ENCODE results near the gene TRPC4AP.

The TRPC4AP gene

GRCh38 chr20:35007413-35007812, 85.2 kb downstream of the TRPC4AP start:
- TF ChIP-seq FOXP2 (optimal IDR thresholded peaks at IDR 0.05; ENCODE audit: borderline replicate concordance, extremely low read depth, extremely low read length, insufficient read depth) (no peak), SIN3A (IDR thresholded peaks at IDR 0.05; ENCODE audit: borderline replicate concordance, insufficient read depth, low read length) (no peak), POLR2AphosphoS5 (IDR thresholded peaks at IDR 0.05; ENCODE audit: low read depth, low read length) (no peak), TAF1 (IDR thresholded peaks at IDR 0.05; ENCODE audit: borderline replicate concordance, insufficient read depth, low read length) (no peak), REST (IDR thresholded peaks at IDR 0.05; ENCODE audit: insufficient read depth in 1 of 2, low read depth in 2 of 2, low read length in 2 of 2) (no peak)

- TF ChIP-seq SIN3A (IDR thresholded peaks at IDR 0.05; ENCODE audit: borderline replicate concordance, insufficient read depth, low read length) (no peak), POLR2AphosphoS5 (IDR thresholded peaks at IDR 0.05; ENCODE audit: low read depth, low read length) (no peak), FOXP2 (optimal IDR thresholded peaks at IDR 0.05; ENCODE audit: borderline replicate concordance, extremely low read depth, extremely low read length, insufficient read depth) (no peak), TAF1 (IDR thresholded peaks at IDR 0.05; ENCODE audit: borderline replicate concordance, insufficient read depth, low read length) (no peak), REST (IDR thresholded peaks at IDR 0.05; ENCODE audit: insufficient read depth in 1 of 2, low read depth in 2 of 2, low read length in 2 of 2) (no peak)
These were observed 86.1 kb downstream of the TRPC4AP start for GRCh38 chr20:35006531-35006971.

GRCh38 chr20:35006009-35006408, 86.6 kb downstream of the TRPC4AP start:
- no peak for TF ChIP-seq POLR2AphosphoS5 (IDR thresholded peaks at IDR 0.05; ENCODE audit: low read depth, low read length)
- no peak for TF ChIP-seq SIN3A (IDR thresholded peaks at IDR 0.05; ENCODE audit: borderline replicate concordance, insufficient read depth, low read length)
- no peak for TF ChIP-seq FOXP2 (optimal IDR thresholded peaks at IDR 0.05; ENCODE audit: borderline replicate concordance, extremely low read depth, extremely low read length, insufficient read depth)
- TF ChIP-seq TAF1 (IDR thresholded peaks at IDR 0.05; ENCODE audit: borderline replicate concordance, insufficient read depth, low read length): no peak
- TF ChIP-seq REST (IDR thresholded peaks at IDR 0.05; ENCODE audit: insufficient read depth in 1 of 2, low read depth in 2 of 2, low read length in 2 of 2): no peak

- TF ChIP-seq TAF1 (IDR thresholded peaks at IDR 0.05; ENCODE audit: borderline replicate concordance, insufficient read depth, low read length) (no peak), REST (IDR thresholded peaks at IDR 0.05; ENCODE audit: insufficient read depth in 1 of 2, low read depth in 2 of 2, low read length in 2 of 2) (no peak), POLR2AphosphoS5 (IDR thresholded peaks at IDR 0.05; ENCODE audit: low read depth, low read length) (no peak), FOXP2 (optimal IDR thresholded peaks at IDR 0.05; ENCODE audit: borderline replicate concordance, extremely low read depth, extremely low read length, insufficient read depth) (no peak), SIN3A (IDR thresholded peaks at IDR 0.05; ENCODE audit: borderline replicate concordance, insufficient read depth, low read length) (no peak)
These were observed 87.1 kb downstream of the TRPC4AP start for GRCh38 chr20:35005463-35005961.

All from PFSK-1 (cell line).